HEK293 (cell line): Measurements from ENCODE around the gene IGF2BP2.
"Not testable (repeated sequence)": the region's sequence is repeated elsewhere in the genome, so short reads cannot be mapped to it uniquely, and the experiment has no call there.

Source experiments
- CTCF ChIA-PET: fragments of 350-600 bp; formaldehyde crosslinking; extraction: SDS; loops from one replicate; lab custom pipeline; 2021; ENCODE audit warnings: antibody characterized with exemption; lab: Yijun Ruan, JAX
- POLR2A ChIA-PET: fragments of 300-600 bp; formaldehyde crosslinking; extraction: SDS; loops from one replicate; lab custom pipeline; 2020; ENCODE audit warnings: antibody characterized with exemption, inconsistent platforms; lab: Yijun Ruan, JAX
- H3K27ac ChIP-seq: fragments of 200-500 bp; sonication (Bioruptor generic); 2 replicates; pipeline ENCODE4 v1.5.1; 2014; ENCODE audit warnings: low read depth, low read length, control low read depth, inconsistent platforms; ENCODE audit errors: extremely low read depth
- H3K36me3 ChIP-seq, 2 experiments: fragments of 200-500 bp in 1 of 2; sonication (Bioruptor generic) in 1 of 2; 1 replicate in 1 of 2; 2 replicates in 1 of 2; pipeline ENCODE4 v1.5.1; 2014 to 2017; ENCODE audit warnings: inconsistent platforms in 2 of 2, low read length in 2 of 2; ENCODE audit not compliant: control insufficient read depth in 2 of 2, insufficient read depth in 1 of 2
- H3K4me1 ChIP-seq: fragments of 200-500 bp; sonication (Bioruptor generic); 2 replicates; pipeline ENCODE4 v1.5.1; 2014; ENCODE audit warnings: mild to moderate bottlenecking, low read length, inconsistent platforms; ENCODE audit not compliant: control insufficient read depth, insufficient read depth
- H3K4me3 ChIP-seq: 2 replicates; pipeline ENCODE4 v1.5.1; 2011; ENCODE audit warnings: low read depth, mild to moderate bottlenecking, control low read depth, low read length, moderate library complexity
- H3K9me3 ChIP-seq: fragments of 200-500 bp; sonication (Bioruptor generic); 2 replicates; pipeline ENCODE4 v1.5.1; 2014; ENCODE audit warnings: low read depth, low read length, inconsistent platforms; ENCODE audit not compliant: control insufficient read depth, insufficient read depth
- GLI2 ChIP-seq: fragments of 450-650 bp; formaldehyde crosslinking; IDR thresholded peaks from 2 replicates; pipeline ENCODE4; 2017; ENCODE audit warnings: missing biosample characterization, missing genetic modification characterization, low read depth, borderline replicate concordance
- KLF10 ChIP-seq: fragments of 450-650 bp; IDR thresholded peaks from 2 replicates; pipeline ENCODE4 v1.5.1; 2018; ENCODE audit warnings: missing biosample characterization, mild to moderate bottlenecking, missing genetic modification characterization
- MYNN ChIP-seq: fragments of 450-650 bp; formaldehyde crosslinking; IDR thresholded peaks from 2 replicates; pipeline ENCODE4 v1.5.1; 2016; ENCODE audit warnings: missing biosample characterization, missing genetic modification characterization, borderline replicate concordance
- PRDM1 ChIP-seq: fragments of 450-650 bp; formaldehyde crosslinking; IDR thresholded peaks from 2 replicates; pipeline ENCODE4; 2016; ENCODE audit warnings: missing biosample characterization, missing genetic modification characterization
- SP3 ChIP-seq: fragments of 450-650 bp; formaldehyde crosslinking; IDR thresholded peaks from 2 replicates; pipeline ENCODE4 v1.5.1; 2016; ENCODE audit warnings: missing biosample characterization, missing genetic modification characterization
- TRIM28 ChIP-seq: IDR thresholded peaks from 2 replicates; pipeline ENCODE4 v1.6.1; 2011; ENCODE audit warnings: low read length, control low read depth, borderline replicate concordance
- ZBTB20 ChIP-seq: fragments of 450-650 bp; formaldehyde crosslinking; IDR thresholded peaks from 2 replicates; pipeline ENCODE4 v1.5.1; 2016; ENCODE audit warnings: missing biosample characterization, missing genetic modification characterization
- ZIC2 ChIP-seq: fragments of 450-650 bp; formaldehyde crosslinking; IDR thresholded peaks from 2 replicates; pipeline ENCODE4 v1.5.1; 2016; ENCODE audit warnings: missing biosample characterization, missing genetic modification characterization
- ZNF146 ChIP-seq: fragments of 450-650 bp; formaldehyde crosslinking; IDR thresholded peaks from 2 replicates; pipeline ENCODE4 v1.5.1; 2016; ENCODE audit warnings: missing biosample characterization, missing genetic modification characterization
- ZNF174 ChIP-seq: fragments of 450-650 bp; formaldehyde crosslinking; IDR thresholded peaks from 2 replicates; pipeline ENCODE4 v1.5.0; 2017; ENCODE audit warnings: missing biosample characterization, mild to moderate bottlenecking, missing genetic modification characterization
- ZNF202 ChIP-seq: fragments of 450-650 bp; formaldehyde crosslinking; IDR thresholded peaks from 2 replicates; pipeline ENCODE4 v1.5.1; 2016; ENCODE audit warnings: missing biosample characterization, missing genetic modification characterization, borderline replicate concordance
- ZNF341 ChIP-seq: fragments of 450-650 bp; formaldehyde crosslinking; IDR thresholded peaks from 2 replicates; pipeline ENCODE4; 2016; ENCODE audit warnings: low read depth, missing biosample characterization, missing genetic modification characterization
- ZNF433 ChIP-seq: fragments of 450-650 bp; formaldehyde crosslinking; IDR thresholded peaks from 2 replicates; pipeline ENCODE4 v1.5.1; 2016; ENCODE audit warnings: missing biosample characterization, missing genetic modification characterization, low read depth
- ZNF501 ChIP-seq: fragments of 450-650 bp; formaldehyde crosslinking; IDR thresholded peaks from 2 replicates; pipeline ENCODE4 v1.5.1; 2016; ENCODE audit warnings: missing biosample characterization, missing genetic modification characterization
- ZNF600 ChIP-seq: fragments of 450-650 bp; formaldehyde crosslinking; IDR thresholded peaks from 2 replicates; pipeline ENCODE4 v1.5.1; 2016; ENCODE audit warnings: missing biosample characterization, missing genetic modification characterization
- ZNF629 ChIP-seq: fragments of 450-650 bp; formaldehyde crosslinking; IDR thresholded peaks from 2 replicates; pipeline ENCODE4 v1.5.1; 2017; ENCODE audit warnings: missing biosample characterization, missing genetic modification characterization
- ZNF660 ChIP-seq: fragments of 450-650 bp; IDR thresholded peaks from 2 replicates; pipeline ENCODE4 v1.5.1; 2018; ENCODE audit warnings: missing biosample characterization, mild to moderate bottlenecking, missing genetic modification characterization
- ZNF747 ChIP-seq: fragments of 450-650 bp; formaldehyde crosslinking; IDR thresholded peaks from 2 replicates; pipeline ENCODE4 v1.5.1; 2016; ENCODE audit warnings: missing biosample characterization, missing genetic modification characterization
- ZNF776 ChIP-seq: fragments of 450-650 bp; formaldehyde crosslinking; IDR thresholded peaks from 2 replicates; pipeline ENCODE4 v1.5.0; 2017; ENCODE audit warnings: missing biosample characterization, missing genetic modification characterization, borderline replicate concordance
- ZNF791 ChIP-seq: fragments of 450-650 bp; formaldehyde crosslinking; IDR thresholded peaks from 2 replicates; pipeline ENCODE4 v1.5.1; 2016; ENCODE audit warnings: missing biosample characterization, missing genetic modification characterization
- ZNF792 ChIP-seq: fragments of 450-650 bp; formaldehyde crosslinking; IDR thresholded peaks from 2 replicates; pipeline ENCODE4 v1.5.1; 2016; ENCODE audit warnings: missing biosample characterization, missing genetic modification characterization
- ZXDB ChIP-seq: fragments of 450-650 bp; formaldehyde crosslinking; IDR thresholded peaks from 2 replicates; pipeline ENCODE4 v1.5.1; 2016; ENCODE audit warnings: missing biosample characterization, missing genetic modification characterization
- TF ChIP-seq, protein P1 (sequence below): fragments of 450-650 bp; formaldehyde crosslinking; IDR thresholded peaks from 2 replicates; pipeline ENCODE4 v1.5.1; 2016; ENCODE audit warnings: missing biosample characterization, missing genetic modification characterization
- TF ChIP-seq, protein P2 (sequence below): fragments of 450-650 bp; formaldehyde crosslinking; IDR thresholded peaks from 2 replicates; pipeline ENCODE4 v1.5.1; 2017; ENCODE audit warnings: missing biosample characterization, missing genetic modification characterization
- TF ChIP-seq, protein P3 (sequence below): IDR thresholded peaks from 2 replicates; pipeline ENCODE4 v1.6.1; 2011; ENCODE audit warnings: mild to moderate bottlenecking, low read depth, low read length, borderline replicate concordance

The IGF2BP2 gene

DNA sequence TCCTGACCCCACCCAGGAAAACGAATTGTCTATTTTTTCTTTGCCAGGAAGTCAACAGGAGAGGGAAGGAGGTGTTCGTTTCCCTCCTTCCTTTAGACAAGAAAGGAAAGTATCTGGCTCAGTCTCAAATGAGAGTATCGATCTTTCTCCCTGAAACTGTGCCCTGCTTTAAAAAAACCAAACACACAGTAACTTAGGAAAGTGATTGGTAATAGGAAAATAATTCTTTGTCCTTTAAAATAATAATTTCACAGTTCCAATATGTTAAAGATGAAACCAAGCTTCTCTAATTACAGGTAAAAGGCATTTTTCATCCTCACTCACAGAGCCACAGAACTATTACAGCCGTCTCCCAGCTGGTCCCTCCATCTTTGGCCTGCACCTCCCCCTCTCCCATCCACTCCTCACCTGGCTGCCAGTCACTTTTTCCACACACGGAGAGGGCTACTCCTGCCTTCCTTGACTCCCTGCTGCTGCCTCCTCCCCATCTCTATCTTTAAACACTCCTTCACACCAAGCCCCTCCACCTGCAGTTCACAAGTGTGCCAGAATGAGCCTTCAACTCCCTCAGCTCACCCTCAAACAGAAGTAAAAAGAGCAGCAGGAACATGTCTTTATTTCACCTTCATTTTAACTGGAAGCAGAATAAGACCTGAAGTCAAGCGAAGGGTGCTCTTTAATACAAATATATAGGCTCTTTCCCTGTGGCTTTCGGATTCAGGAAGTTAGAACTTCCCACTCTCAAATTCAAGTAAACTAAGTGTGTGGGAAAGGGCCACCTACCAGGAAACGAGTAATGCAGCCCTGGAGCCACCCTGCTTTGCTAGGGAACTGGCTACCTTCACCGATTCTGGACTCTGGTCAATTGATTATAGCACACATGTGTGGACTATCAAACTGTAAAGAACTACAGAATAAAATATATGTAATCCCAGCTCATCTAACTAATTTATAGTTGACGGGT lies 122.3 kb downstream of the IGF2BP2 start (continued):
- TF ChIP-seq ZNF660 (tag by site-specific recombination) (0 out of 2 replicates have a peak, but pooled peaks have one; percentile 54), ZNF600 (tag by site-specific recombination) (0 out of 2 replicates have a peak, but pooled peaks have one; percentile 38), GLI2 (no peak)

DNA sequence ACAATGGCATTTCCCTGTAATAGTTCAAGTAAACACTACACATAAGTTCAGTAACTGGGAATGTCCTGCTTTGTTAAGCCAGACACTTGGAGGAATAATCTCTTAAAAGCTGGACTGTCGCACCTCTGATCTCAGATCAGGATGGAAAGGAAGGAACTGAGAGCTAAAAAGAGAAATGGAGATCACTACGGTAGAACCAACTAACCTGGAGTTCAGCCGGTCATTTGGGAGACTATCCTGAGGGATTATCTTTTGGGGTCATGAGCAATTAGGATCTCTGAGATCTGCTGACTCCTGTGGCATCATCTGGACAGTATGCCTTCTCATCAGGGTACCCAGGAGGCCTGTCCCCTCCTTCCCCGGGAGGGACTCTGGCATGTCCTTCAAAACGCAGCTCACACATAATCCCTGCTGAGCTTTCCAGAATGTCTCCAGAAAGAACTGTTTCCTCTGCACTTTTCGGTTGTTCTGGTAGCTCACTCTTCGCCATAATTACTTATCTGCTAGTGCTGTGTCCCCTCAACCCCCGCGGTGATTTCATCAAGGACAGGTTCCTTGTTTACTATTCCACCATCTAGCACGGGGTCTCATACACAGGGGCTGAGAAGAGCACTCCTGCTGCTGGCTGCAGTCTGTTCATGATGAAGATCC lies 123.1 kb downstream of the IGF2BP2 start:
- no peaks in the 10 kb centered on the region for H3K9me3 ChIP-seq
- TF ChIP-seq ZXDB (peak; percentile 90), SP3 (tag by site-specific recombination) (no peak), ZBTB20 (no peak), ZNF146 (no peak), ZNF433 (tag by site-specific recombination) (no peak), ZNF776 (no peak), ZNF792 (tag by site-specific recombination) (no peak), ZNF660 (tag by site-specific recombination) (0 out of 2 replicates have a peak, but pooled peaks have one; percentile 16), ZNF501 (no peak), PRDM1 (tag by site-specific recombination) (no peak), KLF10 (tag by site-specific recombination) (no peak), ZNF747 (tag by site-specific recombination) (no peak), ZNF600 (tag by site-specific recombination) (peak; percentile 29; the same call in 1 of the 2 replicates), ZNF341 (tag by site-specific recombination) (no peak), ZIC2 (tag by site-specific recombination) (peak; percentile 60), TRIM28 (peak; percentile 55; the same call in 1 of the 2 replicates)
- TF ChIP-seq, protein P1, sequence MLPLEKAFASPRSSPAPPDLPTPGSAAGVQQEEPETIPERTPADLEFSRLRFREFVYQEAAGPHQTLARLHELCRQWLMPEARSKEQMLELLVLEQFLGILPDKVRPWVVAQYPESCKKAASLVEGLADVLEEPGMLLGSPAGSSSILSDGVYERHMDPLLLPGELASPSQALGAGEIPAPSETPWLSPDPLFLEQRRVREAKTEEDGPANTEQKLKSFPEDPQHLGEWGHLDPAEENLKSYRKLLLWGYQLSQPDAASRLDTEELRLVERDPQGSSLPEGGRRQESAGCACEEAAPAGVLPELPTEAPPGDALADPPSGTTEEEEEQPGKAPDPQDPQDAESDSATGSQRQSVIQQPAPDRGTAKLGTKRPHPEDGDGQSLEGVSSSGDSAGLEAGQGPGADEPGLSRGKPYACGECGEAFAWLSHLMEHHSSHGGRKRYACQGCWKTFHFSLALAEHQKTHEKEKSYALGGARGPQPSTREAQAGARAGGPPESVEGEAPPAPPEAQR = no peak
- TF ChIP-seq, protein P2, sequence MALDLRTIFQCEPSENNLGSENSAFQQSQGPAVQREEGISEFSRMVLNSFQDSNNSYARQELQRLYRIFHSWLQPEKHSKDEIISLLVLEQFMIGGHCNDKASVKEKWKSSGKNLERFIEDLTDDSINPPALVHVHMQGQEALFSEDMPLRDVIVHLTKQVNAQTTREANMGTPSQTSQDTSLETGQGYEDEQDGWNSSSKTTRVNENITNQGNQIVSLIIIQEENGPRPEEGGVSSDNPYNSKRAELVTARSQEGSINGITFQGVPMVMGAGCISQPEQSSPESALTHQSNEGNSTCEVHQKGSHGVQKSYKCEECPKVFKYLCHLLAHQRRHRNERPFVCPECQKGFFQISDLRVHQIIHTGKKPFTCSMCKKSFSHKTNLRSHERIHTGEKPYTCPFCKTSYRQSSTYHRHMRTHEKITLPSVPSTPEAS = no peak
- no peak overlapping the region for H3K27ac ChIP-seq
- ChIA-PET CTCF (interaction anchor here (0.6 to 1.3 kb wide), 3 partner anchors 9 to 86 kb away, joined by 3 to 5 read pairs (median 3); no protein-coding TSS in a partner anchor), POLR2A (no interaction called here)
- H3K36me3 ChIP-seq = no peaks in the 10 kb centered on the region
- H3K4me3 ChIP-seq = no peak overlapping the region
- H3K4me1 ChIP-seq = no peaks in the 10 kb centered on the region; the same call in 1 of the 2 replicates

DNA sequence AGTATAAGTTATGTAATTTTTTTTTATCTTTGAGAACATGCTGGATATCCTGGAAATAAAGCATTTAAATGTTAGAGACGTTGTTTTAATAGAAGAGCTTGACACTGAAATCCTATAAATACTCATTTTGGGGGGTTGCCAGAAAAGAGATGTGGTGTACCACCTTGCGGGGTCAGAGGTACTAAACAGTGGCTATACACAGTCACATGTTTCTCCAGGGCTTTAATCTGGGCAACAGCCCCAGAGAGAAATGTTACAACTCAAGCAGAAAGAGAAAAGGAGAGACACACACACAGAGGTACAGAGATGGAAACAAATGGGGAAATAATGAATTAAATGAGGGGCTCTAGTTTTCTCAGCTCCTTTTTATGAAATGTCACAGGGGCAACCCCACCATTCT lies 124.9 kb downstream of the IGF2BP2 start:
- CTCF ChIA-PET = no interaction called here
- POLR2A ChIA-PET = no interaction called here
- no peaks in the 10 kb centered on the region for H3K36me3 ChIP-seq
- H3K4me1 ChIP-seq = peaks cover 5% of the 10 kb centered on the region; the same call in 1 of the 2 replicates
- no peaks in the 10 kb centered on the region for H3K9me3 ChIP-seq
- no peak for TF ChIP-seq ZNF174 (tag by site-specific recombination)
- TF ChIP-seq, protein P3, sequence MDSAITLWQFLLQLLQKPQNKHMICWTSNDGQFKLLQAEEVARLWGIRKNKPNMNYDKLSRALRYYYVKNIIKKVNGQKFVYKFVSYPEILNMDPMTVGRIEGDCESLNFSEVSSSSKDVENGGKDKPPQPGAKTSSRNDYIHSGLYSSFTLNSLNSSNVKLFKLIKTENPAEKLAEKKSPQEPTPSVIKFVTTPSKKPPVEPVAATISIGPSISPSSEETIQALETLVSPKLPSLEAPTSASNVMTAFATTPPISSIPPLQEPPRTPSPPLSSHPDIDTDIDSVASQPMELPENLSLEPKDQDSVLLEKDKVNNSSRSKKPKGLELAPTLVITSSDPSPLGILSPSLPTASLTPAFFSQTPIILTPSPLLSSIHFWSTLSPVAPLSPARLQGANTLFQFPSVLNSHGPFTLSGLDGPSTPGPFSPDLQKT = no peak
- TF ChIP-seq KLF10 (tag by site-specific recombination) = no peak
- no peak for TF ChIP-seq ZNF629 (tag by site-specific recombination)
- no peak for TF ChIP-seq ZNF202 (tag by site-specific recombination)
- TF ChIP-seq ZNF791 = no peak
- no peak for TF ChIP-seq MYNN (tag by site-specific recombination)
- H3K4me3 ChIP-seq = no peak overlapping the region
- no peak overlapping the region for H3K27ac ChIP-seq

DNA sequence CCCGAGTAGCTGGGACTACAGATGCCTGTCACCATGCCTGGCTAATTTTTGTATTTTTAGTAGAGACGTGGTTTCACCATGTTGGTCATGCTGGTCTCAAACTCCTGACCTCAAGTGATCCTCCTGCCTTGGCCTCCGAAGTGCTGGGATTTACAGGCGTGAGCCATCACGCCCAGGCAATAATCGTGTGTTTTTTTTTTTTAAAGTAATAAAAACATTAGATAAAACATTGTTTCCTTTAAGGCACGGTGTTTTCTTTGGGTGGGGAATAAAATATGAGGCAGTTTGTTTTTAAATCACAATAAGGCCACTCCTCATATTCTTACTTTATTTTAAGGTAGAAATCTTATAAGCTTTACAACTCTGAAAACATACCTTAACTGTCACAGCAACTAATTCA lies 127.6 kb downstream of the IGF2BP2 start:
- H3K9me3 ChIP-seq, H3K4me3 ChIP-seq, H3K4me1 ChIP-seq, H3K27ac ChIP-seq, H3K36me3 ChIP-seq, CTCF ChIA-PET, POLR2A ChIA-PET: not testable (repeated sequence)
